Stomach (tissue), 4 donors: Measurements from ENCODE around the gene FIS1.

Source experiments
- EP300 ChIP-seq: sonication (generic); formaldehyde crosslinking; IDR thresholded peaks from one replicate; pipeline ENCODE4 v1.6.1; 2017; ENCODE audit warnings: antibody characterized with exemption
- POLR2A ChIP-seq, 4 donors: fragments of 450-650 bp; IDR thresholded peaks; one replicate each; pipeline ENCODE4 v1.6.1; 2016; ENCODE audit warnings: antibody characterized with exemption in 4 of 4, control low read depth in 2 of 4, mild to moderate bottlenecking in 1 of 4, moderate library complexity in 1 of 4
- POLR2AphosphoS5 ChIP-seq, 3 donors: sonication (generic); formaldehyde crosslinking; IDR thresholded peaks; one replicate each; pipeline ENCODE4 v1.6.1; 2016; ENCODE audit warnings: antibody characterized with exemption in 3 of 3
- TF ChIP-seq, protein P1 (sequence below), 7 experiments: fragments of 450-650 bp in 4 of 7; fragments of 200-600 bp in 3 of 7; sonication (generic) in 3 of 7; IDR thresholded peaks; one replicate each; pipeline ENCODE4 v1.5.1; 2016 to 2019; ENCODE audit warnings: antibody characterized with exemption in 7 of 7, control low read depth in 2 of 7, mild to moderate bottlenecking in 1 of 7

DNA sequence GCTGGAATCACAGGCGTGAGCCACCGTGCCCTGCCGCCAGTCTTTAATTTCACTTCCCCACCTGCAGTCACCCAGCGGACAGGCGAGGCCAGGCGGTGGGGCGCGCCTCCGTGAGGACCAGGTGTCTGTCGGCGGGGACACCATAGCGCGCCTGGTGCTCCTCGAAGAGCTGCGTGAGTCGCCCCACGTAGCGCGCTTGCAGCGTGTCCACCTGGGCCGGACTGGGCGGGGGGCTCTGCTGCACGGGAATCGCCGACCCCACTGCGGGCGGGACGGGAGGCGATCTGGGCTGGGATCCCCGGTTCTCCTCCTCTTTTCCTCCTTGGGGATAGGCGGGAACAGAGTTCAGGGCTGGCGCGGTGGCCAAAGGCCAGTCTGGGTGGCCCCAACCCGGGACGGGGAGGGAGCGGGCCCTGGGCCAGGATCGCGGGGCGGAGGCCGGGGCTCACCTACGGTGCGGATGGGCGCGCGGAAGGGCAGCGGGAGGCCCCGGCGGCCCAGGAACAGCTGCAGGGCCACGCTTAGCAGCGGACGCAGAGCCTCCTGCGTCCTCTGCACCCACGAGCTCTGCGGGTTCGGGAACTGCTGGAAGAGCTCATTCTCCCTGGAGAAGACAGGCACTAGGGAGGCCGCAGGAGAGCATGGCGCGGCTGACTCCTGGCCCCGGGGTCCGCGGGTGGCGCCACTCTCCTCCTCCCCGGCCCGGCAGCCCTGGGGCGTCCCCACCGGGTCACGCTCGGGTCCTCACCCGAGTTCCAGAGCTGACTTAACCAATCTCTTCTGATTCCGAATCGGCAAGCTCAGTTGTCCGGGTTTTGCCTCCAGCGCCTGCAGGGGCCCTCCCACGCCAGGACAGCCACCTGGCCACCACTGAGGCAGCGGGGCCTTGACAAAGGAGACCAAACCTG lies 42.9 kb downstream of the FIS1 start:
- TF ChIP-seq, protein P1, sequence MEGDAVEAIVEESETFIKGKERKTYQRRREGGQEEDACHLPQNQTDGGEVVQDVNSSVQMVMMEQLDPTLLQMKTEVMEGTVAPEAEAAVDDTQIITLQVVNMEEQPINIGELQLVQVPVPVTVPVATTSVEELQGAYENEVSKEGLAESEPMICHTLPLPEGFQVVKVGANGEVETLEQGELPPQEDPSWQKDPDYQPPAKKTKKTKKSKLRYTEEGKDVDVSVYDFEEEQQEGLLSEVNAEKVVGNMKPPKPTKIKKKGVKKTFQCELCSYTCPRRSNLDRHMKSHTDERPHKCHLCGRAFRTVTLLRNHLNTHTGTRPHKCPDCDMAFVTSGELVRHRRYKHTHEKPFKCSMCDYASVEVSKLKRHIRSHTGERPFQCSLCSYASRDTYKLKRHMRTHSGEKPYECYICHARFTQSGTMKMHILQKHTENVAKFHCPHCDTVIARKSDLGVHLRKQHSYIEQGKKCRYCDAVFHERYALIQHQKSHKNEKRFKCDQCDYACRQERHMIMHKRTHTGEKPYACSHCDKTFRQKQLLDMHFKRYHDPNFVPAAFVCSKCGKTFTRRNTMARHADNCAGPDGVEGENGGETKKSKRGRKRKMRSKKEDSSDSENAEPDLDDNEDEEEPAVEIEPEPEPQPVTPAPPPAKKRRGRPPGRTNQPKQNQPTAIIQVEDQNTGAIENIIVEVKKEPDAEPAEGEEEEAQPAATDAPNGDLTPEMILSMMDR (IDR thresholded peaks at IDR 0.05) = no peak
- no peak for TF ChIP-seq POLR2A (IDR thresholded peaks at IDR 0.05)
- no peak for TF ChIP-seq EP300
- TF ChIP-seq POLR2AphosphoS5 (IDR thresholded peaks at IDR 0.05) = no peak
